Endothelial cell (in vitro differentiated cells): ENCODE data around the gene CTDSP1. TPM values are rescaled to one million over a fixed set of nuclear protein-coding genes. Genes with fewer than 3 reads are reported as not detected.

Experiments
- DNase-seq: peaks from one replicate; pipeline ENCODE4 v3.0.0; 2021; ENCODE audit warnings: low spot score
- H3K27ac Mint-ChIP-seq: one replicate; pipeline ENCODE4 v1.8.0; 2021; ENCODE audit warnings: mixed read lengths, inconsistent platforms; ENCODE audit not compliant: unreplicated experiment
- H3K27me3 Mint-ChIP-seq: one replicate; pipeline ENCODE4 v1.8.0; 2021; ENCODE audit warnings: mild to moderate bottlenecking, moderate library complexity, mixed read lengths, inconsistent platforms; ENCODE audit not compliant: unreplicated experiment
- H3K36me3 Mint-ChIP-seq: one replicate; pipeline ENCODE4 v1.8.0; 2021; ENCODE audit warnings: mild to moderate bottlenecking, low read depth, mixed read lengths, inconsistent platforms; ENCODE audit not compliant: unreplicated experiment
- H3K4me1 Mint-ChIP-seq: one replicate; pipeline ENCODE4 v1.8.0; 2021; ENCODE audit warnings: mild to moderate bottlenecking, mixed read lengths, inconsistent platforms; ENCODE audit not compliant: unreplicated experiment
- H3K4me3 Mint-ChIP-seq: one replicate; pipeline ENCODE4 v1.8.0; 2021; ENCODE audit warnings: mild to moderate bottlenecking, mixed read lengths, inconsistent platforms; ENCODE audit not compliant: unreplicated experiment
- H3K9me3 Mint-ChIP-seq: one replicate; pipeline ENCODE4 v1.8.0; 2021; ENCODE audit warnings: mixed read lengths, inconsistent platforms; ENCODE audit not compliant: unreplicated experiment
- long read RNA-seq: library from polyadenylated mRNA; unstranded; transcript quantifications from one replicate; pipeline ENCODE4 v2.0.0, GENCODE V29; 2020; ENCODE audit not compliant: unreplicated experiment
- total RNA-seq: library from RNA; stranded (reverse); fragmentation: NEBNext Ultra II Directional; extraction: Animal tissue kit (Norgen Biotek cat#: 25700); gene quantifications from one replicate; pipeline ENCODE4 v1.2.1, GENCODE V29; 2021; ENCODE audit not compliant: unreplicated experiment
- TF ChIP-seq, protein P1 (sequence below): fragments of 200-600 bp; sonication (generic); IDR thresholded peaks from one replicate; pipeline ENCODE4 v1.5.0; 2021; ENCODE audit warnings: antibody characterized with exemption; ENCODE audit not compliant: unreplicated experiment

Gene CTDSP1, protein sequence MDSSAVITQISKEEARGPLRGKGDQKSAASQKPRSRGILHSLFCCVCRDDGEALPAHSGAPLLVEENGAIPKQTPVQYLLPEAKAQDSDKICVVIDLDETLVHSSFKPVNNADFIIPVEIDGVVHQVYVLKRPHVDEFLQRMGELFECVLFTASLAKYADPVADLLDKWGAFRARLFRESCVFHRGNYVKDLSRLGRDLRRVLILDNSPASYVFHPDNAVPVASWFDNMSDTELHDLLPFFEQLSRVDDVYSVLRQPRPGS
- total RNA-seq: 106 TPM
- long read RNA-seq, partial matches to known transcripts: 2 of 21 reads
- long read RNA-seq, other reads (novel, unspliced or antisense): 18 of 21 reads

DNA sequence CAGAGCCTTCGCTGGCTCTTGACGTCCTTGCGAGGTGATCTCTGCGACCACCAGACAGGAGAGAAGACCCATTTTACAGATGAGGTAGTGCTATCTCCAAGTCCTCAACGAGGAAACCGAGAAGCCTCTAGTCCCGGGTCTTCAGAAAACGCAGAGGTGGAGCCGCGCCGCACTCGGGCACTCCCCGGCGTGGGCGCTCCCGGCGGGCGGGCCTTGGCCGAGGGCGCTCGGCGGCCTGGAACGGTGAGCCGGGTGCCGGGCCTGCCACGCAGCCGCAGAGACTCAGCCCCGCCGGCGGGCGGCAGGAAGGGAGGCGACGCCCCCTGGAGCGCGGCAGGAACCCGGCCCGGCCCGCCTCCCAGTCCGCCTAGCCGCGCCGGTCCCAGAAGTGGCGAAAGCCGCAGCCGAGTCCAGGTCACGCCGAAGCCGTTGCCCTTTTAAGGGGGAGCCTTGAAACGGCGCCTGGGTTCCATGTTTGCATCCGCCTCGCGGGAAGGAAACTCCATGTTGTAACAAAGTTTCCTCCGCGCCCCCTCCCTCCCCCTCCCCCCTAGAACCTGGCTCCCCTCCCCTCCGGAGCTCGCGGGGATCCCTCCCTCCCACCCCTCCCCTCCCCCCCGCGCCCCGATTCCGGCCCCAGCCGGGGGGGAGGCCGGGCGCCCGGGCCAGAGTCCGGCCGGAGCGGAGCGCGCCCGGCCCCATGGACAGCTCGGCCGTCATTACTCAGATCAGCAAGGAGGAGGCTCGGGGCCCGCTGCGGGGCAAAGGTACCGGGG, at the start of gene CTDSP1:
TSS of gene CTDSP1 (plus strand) at position 478 of the 776 bp plus-strand sequence. CDS start at position 701, 223 bp downstream.
- peaks cover 10% of the 10 kb centered on the region for H3K36me3 Mint-ChIP-seq
- H3K4me1 Mint-ChIP-seq: peaks cover 22% of the 10 kb centered on the region
- peak; percentile 96 for DNase-seq
- peaks cover 13% of the 10 kb centered on the region for H3K27me3 Mint-ChIP-seq
- H3K9me3 Mint-ChIP-seq: no peaks in the 10 kb centered on the region
- TF ChIP-seq, protein P1, sequence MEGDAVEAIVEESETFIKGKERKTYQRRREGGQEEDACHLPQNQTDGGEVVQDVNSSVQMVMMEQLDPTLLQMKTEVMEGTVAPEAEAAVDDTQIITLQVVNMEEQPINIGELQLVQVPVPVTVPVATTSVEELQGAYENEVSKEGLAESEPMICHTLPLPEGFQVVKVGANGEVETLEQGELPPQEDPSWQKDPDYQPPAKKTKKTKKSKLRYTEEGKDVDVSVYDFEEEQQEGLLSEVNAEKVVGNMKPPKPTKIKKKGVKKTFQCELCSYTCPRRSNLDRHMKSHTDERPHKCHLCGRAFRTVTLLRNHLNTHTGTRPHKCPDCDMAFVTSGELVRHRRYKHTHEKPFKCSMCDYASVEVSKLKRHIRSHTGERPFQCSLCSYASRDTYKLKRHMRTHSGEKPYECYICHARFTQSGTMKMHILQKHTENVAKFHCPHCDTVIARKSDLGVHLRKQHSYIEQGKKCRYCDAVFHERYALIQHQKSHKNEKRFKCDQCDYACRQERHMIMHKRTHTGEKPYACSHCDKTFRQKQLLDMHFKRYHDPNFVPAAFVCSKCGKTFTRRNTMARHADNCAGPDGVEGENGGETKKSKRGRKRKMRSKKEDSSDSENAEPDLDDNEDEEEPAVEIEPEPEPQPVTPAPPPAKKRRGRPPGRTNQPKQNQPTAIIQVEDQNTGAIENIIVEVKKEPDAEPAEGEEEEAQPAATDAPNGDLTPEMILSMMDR: no peak
- peak within 1 kb of the TSS; percentile 97 for H3K4me3 Mint-ChIP-seq
- H3K27ac Mint-ChIP-seq: peak within 1 kb of the TSS; percentile 74

DNA sequence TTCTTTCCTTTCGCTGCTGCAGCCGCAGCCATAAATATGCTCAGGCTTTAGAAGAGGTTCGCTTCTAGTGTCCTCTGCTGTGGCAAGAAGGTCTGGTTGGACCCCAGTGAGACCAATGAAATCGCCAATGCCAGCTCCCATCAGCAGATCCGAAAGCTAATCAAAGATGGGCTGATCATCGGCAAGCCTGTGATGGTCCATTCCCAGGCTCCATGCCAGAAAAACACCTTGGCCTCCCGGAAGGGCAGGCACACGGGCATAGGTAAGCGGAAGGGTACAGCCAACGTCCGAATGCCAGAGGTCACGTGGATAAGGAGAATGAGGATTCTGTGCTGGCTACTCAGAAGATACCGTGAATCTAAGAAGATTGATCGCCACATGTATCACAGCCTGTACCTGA, 45.6 kb upstream of the CTDSP1 start:
- H3K9me3 Mint-ChIP-seq: peaks cover 5% of the 10 kb centered on the region
- no peak overlapping the region for H3K27ac Mint-ChIP-seq
- H3K27me3 Mint-ChIP-seq: no peaks in the 10 kb centered on the region
- TF ChIP-seq, protein P1: no peak
- no peak for DNase-seq
- H3K4me3 Mint-ChIP-seq: no peak overlapping the region
- H3K36me3 Mint-ChIP-seq: no peaks in the 10 kb centered on the region
- H3K4me1 Mint-ChIP-seq: no peaks in the 10 kb centered on the region

DNA sequence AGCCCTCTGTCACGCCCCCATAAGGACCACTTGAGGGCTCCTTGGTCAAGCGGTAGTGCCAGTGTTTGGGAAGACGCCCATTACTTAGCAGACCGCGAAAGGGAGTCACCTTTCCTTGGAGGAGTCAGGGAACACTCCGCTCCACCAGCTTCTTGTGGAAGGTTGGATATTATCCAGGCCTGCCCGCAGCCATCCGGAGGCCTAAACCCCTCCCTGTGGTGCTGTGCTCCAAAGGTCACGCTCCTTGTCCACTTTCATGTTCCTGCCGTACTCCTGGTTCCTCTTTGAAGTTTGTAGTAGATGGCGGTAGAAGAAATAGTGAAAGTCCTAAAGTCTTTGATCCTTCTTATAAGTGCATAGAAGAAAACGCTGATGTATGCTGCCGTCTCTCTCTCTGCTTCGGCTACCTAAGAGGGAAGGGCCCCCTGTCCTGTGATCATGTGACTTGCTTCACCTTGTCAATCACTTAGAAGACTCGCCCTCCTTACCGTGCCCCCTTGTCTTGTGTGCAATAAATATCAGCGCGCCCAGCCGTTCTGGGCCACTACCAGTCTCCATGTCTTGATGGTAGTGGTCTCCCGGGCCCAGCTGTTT, 44.7 kb upstream of the CTDSP1 start:
- no peaks in the 10 kb centered on the region for H3K4me1 Mint-ChIP-seq
- peaks cover 5% of the 10 kb centered on the region for H3K9me3 Mint-ChIP-seq
- TF ChIP-seq, protein P1: no peak
- no peaks in the 10 kb centered on the region for H3K36me3 Mint-ChIP-seq
- no peak overlapping the region for H3K4me3 Mint-ChIP-seq
- H3K27me3 Mint-ChIP-seq: no peaks in the 10 kb centered on the region
- DNase-seq: no peak
- no peak overlapping the region for H3K27ac Mint-ChIP-seq

DNA sequence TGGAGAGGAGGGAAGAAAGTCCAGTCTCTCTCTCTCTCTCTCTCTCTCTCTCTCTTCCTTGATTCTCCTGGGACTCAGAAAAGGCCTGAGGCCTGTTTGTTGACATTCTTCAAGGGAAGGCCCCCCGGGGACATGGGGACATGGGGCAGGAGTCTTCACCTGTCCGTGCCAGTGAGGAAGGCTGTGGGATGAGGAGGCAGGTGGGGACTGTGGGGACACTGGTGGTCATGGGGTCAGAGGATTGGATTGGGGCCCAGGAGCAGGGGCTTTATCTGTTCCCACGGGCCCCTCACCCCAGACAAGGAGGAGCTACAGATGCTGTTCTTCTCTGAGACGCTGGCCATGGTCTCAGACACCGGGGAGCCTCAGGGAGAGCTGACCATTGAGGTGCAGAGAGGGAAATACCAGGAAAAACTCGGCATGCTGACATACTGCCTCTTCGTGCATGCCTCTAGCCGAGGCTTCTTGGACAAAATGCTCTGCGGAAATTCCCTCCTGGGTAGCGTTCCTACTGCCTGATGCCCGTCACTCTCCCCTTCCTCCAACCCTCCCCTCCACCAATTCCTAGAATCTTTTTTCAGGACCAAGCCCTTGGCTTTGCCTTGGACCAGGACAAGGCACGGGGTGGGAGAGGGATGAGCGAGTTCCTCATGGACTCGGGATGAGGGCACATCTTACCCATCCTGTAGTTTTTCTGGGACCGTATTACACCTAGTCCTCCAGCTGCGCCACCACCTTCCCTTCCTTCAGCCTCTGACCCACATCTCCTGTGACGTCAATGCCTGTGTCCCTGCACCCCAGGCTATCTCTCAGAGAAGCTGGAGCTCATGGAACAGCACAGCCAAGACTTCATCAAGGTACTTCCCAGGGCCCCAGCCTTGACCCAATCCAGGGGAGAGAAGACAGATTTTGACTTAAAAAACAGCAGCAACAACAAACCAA, 42.2 kb upstream of the CTDSP1 start:
- DNase-seq: no peak
- H3K27ac Mint-ChIP-seq: no peak overlapping the region
- no peaks in the 10 kb centered on the region for H3K4me1 Mint-ChIP-seq
- H3K27me3 Mint-ChIP-seq: no peaks in the 10 kb centered on the region
- no peaks in the 10 kb centered on the region for H3K36me3 Mint-ChIP-seq
- TF ChIP-seq, protein P1: no peak
- H3K9me3 Mint-ChIP-seq: no peaks in the 10 kb centered on the region
- no peak overlapping the region for H3K4me3 Mint-ChIP-seq
